Measurements from ENCODE around the gene ZNF33A.
"Not testable (repeated sequence)": the region's sequence is repeated elsewhere in the genome, so short reads cannot be mapped to it uniquely, and the experiment has no call there.

- TF ChIP-seq, protein P1, sequence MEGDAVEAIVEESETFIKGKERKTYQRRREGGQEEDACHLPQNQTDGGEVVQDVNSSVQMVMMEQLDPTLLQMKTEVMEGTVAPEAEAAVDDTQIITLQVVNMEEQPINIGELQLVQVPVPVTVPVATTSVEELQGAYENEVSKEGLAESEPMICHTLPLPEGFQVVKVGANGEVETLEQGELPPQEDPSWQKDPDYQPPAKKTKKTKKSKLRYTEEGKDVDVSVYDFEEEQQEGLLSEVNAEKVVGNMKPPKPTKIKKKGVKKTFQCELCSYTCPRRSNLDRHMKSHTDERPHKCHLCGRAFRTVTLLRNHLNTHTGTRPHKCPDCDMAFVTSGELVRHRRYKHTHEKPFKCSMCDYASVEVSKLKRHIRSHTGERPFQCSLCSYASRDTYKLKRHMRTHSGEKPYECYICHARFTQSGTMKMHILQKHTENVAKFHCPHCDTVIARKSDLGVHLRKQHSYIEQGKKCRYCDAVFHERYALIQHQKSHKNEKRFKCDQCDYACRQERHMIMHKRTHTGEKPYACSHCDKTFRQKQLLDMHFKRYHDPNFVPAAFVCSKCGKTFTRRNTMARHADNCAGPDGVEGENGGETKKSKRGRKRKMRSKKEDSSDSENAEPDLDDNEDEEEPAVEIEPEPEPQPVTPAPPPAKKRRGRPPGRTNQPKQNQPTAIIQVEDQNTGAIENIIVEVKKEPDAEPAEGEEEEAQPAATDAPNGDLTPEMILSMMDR (IDR thresholded peaks at IDR 0.05; ENCODE audit: low read depth, low read length, poor library complexity, severe bottlenecking): not testable (repeated sequence)
- TF ChIP-seq EZH2phosphoT487 (IDR thresholded peaks at IDR 0.05; ENCODE audit: borderline replicate concordance, low read length): not testable (repeated sequence)
These were observed 11.6 kb upstream of the ZNF33A start for GRCh38 chr10:37998920-37999319.

Measured in DOHH2 (cell line).